Endodermal cell (in vitro differentiated cells): ENCODE results near the gene MSH3. TPM values are rescaled to one million over a fixed set of nuclear protein-coding genes. Genes with fewer than 3 reads are reported as not detected.

Experiments used
- DNase-seq: peaks from one replicate; pipeline ENCODE4 v3.0.0-alpha.2; 2017
- H3K27ac ChIP-seq: 2 replicates; pipeline ENCODE4 v1.5.1; 2013; ENCODE audit warnings: mild to moderate bottlenecking, low read depth, low read length, moderate library complexity
- H3K27me3 ChIP-seq: 2 replicates; pipeline ENCODE4 v1.6.1; 2013; ENCODE audit warnings: mild to moderate bottlenecking, low read length, moderate library complexity; ENCODE audit not compliant: insufficient read depth, control insufficient read depth, poor library complexity, severe bottlenecking
- H3K36me3 ChIP-seq: 2 replicates; pipeline ENCODE4 v1.7.0; 2013; ENCODE audit warnings: mild to moderate bottlenecking, low read length, moderate library complexity; ENCODE audit not compliant: control insufficient read depth, insufficient read depth
- H3K4me1 ChIP-seq: one replicate; pipeline ENCODE4 v1.7.0; 2013; ENCODE audit warnings: low read length; ENCODE audit not compliant: control insufficient read depth, insufficient read depth
- H3K4me3 ChIP-seq: 2 replicates; pipeline ENCODE4 v1.5.1; 2013; ENCODE audit warnings: mild to moderate bottlenecking, low read length, moderate library complexity
- H3K9ac ChIP-seq: 2 replicates; pipeline ENCODE4 v1.6.1; 2013; ENCODE audit warnings: mild to moderate bottlenecking, low read length, moderate library complexity; ENCODE audit not compliant: poor library complexity, severe bottlenecking; ENCODE audit errors: extremely low read depth
- H3K9me3 ChIP-seq: 2 replicates; pipeline ENCODE4 v1.6.1; 2013; ENCODE audit warnings: mild to moderate bottlenecking, low read length, moderate library complexity; ENCODE audit not compliant: control insufficient read depth
- H3K27ac Mint-ChIP-seq: 2 replicates; pipeline ENCODE4 v1.8.0; 2020; ENCODE audit warnings: mixed read lengths
- H3K27me3 Mint-ChIP-seq: 2 replicates; pipeline ENCODE4 v1.8.0; 2021; ENCODE audit warnings: mild to moderate bottlenecking, mixed read lengths; ENCODE audit not compliant: insufficient read depth
- H3K36me3 Mint-ChIP-seq: 2 replicates; pipeline ENCODE4 v1.8.0; 2020; ENCODE audit warnings: low read depth, mixed read lengths
- H3K4me1 Mint-ChIP-seq: 2 replicates; pipeline ENCODE4 v1.8.0; 2020; ENCODE audit warnings: mixed read lengths
- H3K4me3 Mint-ChIP-seq: 2 replicates; pipeline ENCODE4 v1.8.0; 2020; ENCODE audit warnings: mild to moderate bottlenecking, moderate library complexity, mixed read lengths
- H3K9me3 Mint-ChIP-seq: 2 replicates; pipeline ENCODE4 v1.8.0; 2020; ENCODE audit warnings: mild to moderate bottlenecking, mixed read lengths
- CTCF ChIP-seq: fragments of 200-600 bp; sonication (generic); conservative IDR thresholded peaks from 2 replicates; pipeline ENCODE4 v1.5.0; 2021; ENCODE audit warnings: antibody characterized with exemption, mild to moderate bottlenecking
- WGBS, 2 experiments: methylation state at CpG; one replicate each; pipeline versions ENCODE4 v1.1.5 to v1.1.7; 2013; ENCODE audit warnings: missing lambda C conversion rate in 2 of 2, mixed read lengths in 1 of 2; ENCODE audit not compliant: insufficient coverage in 1 of 2, insufficient read length in 1 of 2; 5-methylcytosine and 5-hydroxymethylcytosine counted together
- total RNA-seq, 2 donors: library from RNA; stranded (reverse); fragmentation: NEBNext Ultra II Directional in 1 of 2; extraction: Animal tissue kit (Norgen Biotek cat#: 25700) in 1 of 2; gene quantifications; 2 replicates in 1 of 2; 3 replicates in 1 of 2; pipeline ENCODE4 v1.2.1, GENCODE V29; 2021

MSH3 gene
- total RNA-seq, 2 donors from 2014 or later = 17.3 to 25.2 TPM

GRCh38 chr5:80705801-80706200, 51.3 kb downstream of the MSH3 start:
- H3K4me1 Mint-ChIP-seq = peaks cover 15% of the 10 kb centered on the region
- H3K27ac Mint-ChIP-seq = no peak overlapping the region
- H3K9me3 Mint-ChIP-seq = no peaks in the 10 kb centered on the region
- peaks cover 5% of the 10 kb centered on the region for H3K9me3 ChIP-seq
- H3K36me3 ChIP-seq = peaks cover 12% of the 10 kb centered on the region
- H3K4me1 ChIP-seq = peaks cover 7% of the 10 kb centered on the region
- DNase-seq = no peak
- no peak overlapping the region for H3K27ac ChIP-seq
- no peak overlapping the region for H3K9ac ChIP-seq
- H3K4me3 ChIP-seq = no peak overlapping the region
- 98 to 100% methylated on average over 1 to 3 of the region's 4 CpGs for WGBS, 2 experiments
- TF ChIP-seq CTCF = no peak
- H3K27me3 Mint-ChIP-seq = no peaks in the 10 kb centered on the region
- H3K4me3 Mint-ChIP-seq = no peak overlapping the region
- H3K36me3 Mint-ChIP-seq = peaks cover 29% of the 10 kb centered on the region
- H3K27me3 ChIP-seq = no peaks in the 10 kb centered on the region

- H3K9me3 Mint-ChIP-seq = no peaks in the 10 kb centered on the region
- Histone ChIP-seq H3K9ac (no peak overlapping the region), H3K4me1 (peaks cover 7% of the 10 kb centered on the region), H3K9me3 (peaks cover 5% of the 10 kb centered on the region), H3K36me3 (peaks cover 12% of the 10 kb centered on the region), H3K27ac (no peak overlapping the region), H3K27me3 (no peaks in the 10 kb centered on the region), H3K4me3 (no peak overlapping the region)
- WGBS, 2 experiments = 86 to 100% methylated on average over 1 to 2 of the region's 2 CpGs
- no peak overlapping the region for H3K4me3 Mint-ChIP-seq
- TF ChIP-seq CTCF = no peak
- no peaks in the 10 kb centered on the region for H3K27me3 Mint-ChIP-seq
- DNase-seq = no peak
- no peak overlapping the region for H3K27ac Mint-ChIP-seq
- peaks cover 11% of the 10 kb centered on the region for H3K4me1 Mint-ChIP-seq
- peaks cover 29% of the 10 kb centered on the region for H3K36me3 Mint-ChIP-seq
Measured at GRCh38 chr5:80706835-80707447, 52.5 kb downstream of the MSH3 start.

- H3K36me3 ChIP-seq = peaks cover 12% of the 10 kb centered on the region
- no peak overlapping the region for H3K27ac ChIP-seq
- Mint-ChIP-seq H3K4me3 (no peak overlapping the region), H3K27ac (no peak overlapping the region), H3K4me1 (peaks cover 8% of the 10 kb centered on the region), H3K9me3 (no peaks in the 10 kb centered on the region), H3K27me3 (no peaks in the 10 kb centered on the region), H3K36me3 (peaks cover 29% of the 10 kb centered on the region)
- peaks cover 3% of the 10 kb centered on the region for H3K4me1 ChIP-seq
- no peak overlapping the region for H3K9ac ChIP-seq
- no peak for TF ChIP-seq CTCF
- H3K9me3 ChIP-seq = peaks cover 5% of the 10 kb centered on the region
- H3K27me3 ChIP-seq = no peaks in the 10 kb centered on the region
- 95 to 100% methylated on average over 1 of the region's 1 CpG for WGBS, 2 experiments
- H3K4me3 ChIP-seq = no peak overlapping the region
- no peak for DNase-seq
Measured at GRCh38 chr5:80707645-80708044, 53.2 kb downstream of the MSH3 start.
